ENCODE data around the gene KCND2.

The KCND2 gene

GRCh38 chr7:120311028-120311788 lies 38.2 kb downstream of the KCND2 start:
- no peak for DNase-seq (ENCODE audit: low spot score)

- no peak for DNase-seq (ENCODE audit: low spot score)
Observed at GRCh38 chr7:120320218-120320961, 47.4 kb downstream of the KCND2 start.

- DNase-seq (ENCODE audit: low spot score), result no peak
Observed at GRCh38 chr7:120327054-120327453, 54.1 kb downstream of the KCND2 start.

GRCh38 chr7:120332433-120332832 lies 59.5 kb downstream of the KCND2 start:
- DNase-seq (ENCODE audit: low spot score), result no peak

GRCh38 chr7:120334475-120334874 lies 61.5 kb downstream of the KCND2 start:
- DNase-seq (ENCODE audit: low spot score), result no peak

GRCh38 chr7:120337308-120337907 lies 64.4 kb downstream of the KCND2 start:
- DNase-seq (ENCODE audit: low spot score), result no peak

- DNase-seq (ENCODE audit: low spot score), result no peak
Observed at GRCh38 chr7:120344276-120344675, 71.3 kb downstream of the KCND2 start.

GRCh38 chr7:120353171-120353570 lies 80.2 kb downstream of the KCND2 start:
- DNase-seq (ENCODE audit: low spot score), result no peak

GRCh38 chr7:120360918-120361317 lies 87.9 kb downstream of the KCND2 start:
- no peak for DNase-seq (ENCODE audit: low spot score)

GRCh38 chr7:120363414-120363813 lies 90.4 kb downstream of the KCND2 start:
- DNase-seq (ENCODE audit: low spot score), result no peak

- DNase-seq (ENCODE audit: low spot score), result no peak
Observed at GRCh38 chr7:120370954-120371353, 98.0 kb downstream of the KCND2 start.

GRCh38 chr7:120373174-120373573 lies 100.2 kb downstream of the KCND2 start:
- no peak for DNase-seq (ENCODE audit: low spot score)

- no peak for DNase-seq (ENCODE audit: low spot score)
Observed at GRCh38 chr7:120394595-120394994, 121.6 kb downstream of the KCND2 start.

GRCh38 chr7:120395526-120396019 lies 122.6 kb downstream of the KCND2 start:
- DNase-seq (ENCODE audit: low spot score), result no peak

GRCh38 chr7:120398284-120399000 lies 125.5 kb downstream of the KCND2 start:
- DNase-seq (ENCODE audit: low spot score), result no peak

- no peak for DNase-seq (ENCODE audit: low spot score)
Observed at GRCh38 chr7:120400806-120401455, 128.0 kb downstream of the KCND2 start.

GRCh38 chr7:120402079-120402767 lies 129.2 kb downstream of the KCND2 start:
- no peak for DNase-seq (ENCODE audit: low spot score)

- no peak for DNase-seq (ENCODE audit: low spot score)
Observed at GRCh38 chr7:120402801-120403200, 129.8 kb downstream of the KCND2 start.

GRCh38 chr7:120404042-120404441 lies 131.1 kb downstream of the KCND2 start:
- DNase-seq (ENCODE audit: low spot score), result no peak

GRCh38 chr7:120405652-120406051 lies 132.7 kb downstream of the KCND2 start:
- no peak for DNase-seq (ENCODE audit: low spot score)

- no peak for DNase-seq (ENCODE audit: low spot score)
Observed at GRCh38 chr7:120407010-120407409, 134.0 kb downstream of the KCND2 start.
